ENCODE data around the gene TOGARAM1.

GRCh38 chr14:45070215-45070614, 108.2 kb downstream of the TOGARAM1 start:
- no peak for TF ChIP-seq CTCF (IDR thresholded peaks at IDR 0.05; ENCODE audit: extremely low read depth in 1 of 2, insufficient read depth in 1 of 2, low read depth in 1 of 2, low read length in 2 of 2)
- no peak for TF ChIP-seq EZH2 (IDR thresholded peaks at IDR 0.05; ENCODE audit: borderline replicate concordance, low read depth, low read length, severe bottlenecking)
- TF ChIP-seq POLR2A (IDR thresholded peaks at IDR 0.05; ENCODE audit: low read depth, low read length): no peak
- no peak for TF ChIP-seq MAX (IDR thresholded peaks at IDR 0.05; ENCODE audit: insufficient read depth, insufficient read length)

Data from endothelial cell of umbilical vein (primary cell).